ENCODE data around the gene CFAP77.

- TF ChIP-seq POLR2AphosphoS5 (IDR thresholded peaks at IDR 0.05; ENCODE audit: low read depth, low read length): no peak
- no peak for TF ChIP-seq POLR2A (IDR thresholded peaks at IDR 0.05; ENCODE audit: low read depth, low read length)
- TF ChIP-seq TAF1 (IDR thresholded peaks at IDR 0.05; ENCODE audit: borderline replicate concordance, low read depth, low read length): no peak
Observed at GRCh38 chr9:132589148-132590036, 179.4 kb downstream of the CFAP77 start.

Data from GM12892 (cell line).